ENCODE measurements around the gene GLIS1.

The GLIS1 gene

GRCh38 chr1:53735261-53735660 lies 3.7 kb downstream of the GLIS1 start:
- no peak for DNase-seq

GRCh38 chr1:53734650-53735211 lies 4.2 kb downstream of the GLIS1 start:
- no peak for DNase-seq

- DNase-seq = no peak
Observed at GRCh38 chr1:53733975-53734649, 4.9 kb downstream of the GLIS1 start.

GRCh38 chr1:53733447-53733931 lies 5.5 kb downstream of the GLIS1 start:
- DNase-seq = no peak

GRCh38 chr1:53732912-53733317 lies 6.0 kb downstream of the GLIS1 start:
- DNase-seq = no peak

GRCh38 chr1:53732409-53732808 lies 6.6 kb downstream of the GLIS1 start:
- no peak for DNase-seq

- no peak for DNase-seq
Observed at GRCh38 chr1:53731779-53732305, 7.1 kb downstream of the GLIS1 start.

- no peak for DNase-seq
Observed at GRCh38 chr1:53731043-53731600, 7.8 kb downstream of the GLIS1 start.

- no peak for DNase-seq
Observed at GRCh38 chr1:53730224-53730865, 8.6 kb downstream of the GLIS1 start.

GRCh38 chr1:53729456-53730223 lies 9.3 kb downstream of the GLIS1 start:
- DNase-seq = no peak

- DNase-seq = no peak
Observed at GRCh38 chr1:53728702-53729455, 10.1 kb downstream of the GLIS1 start.

GRCh38 chr1:53728196-53728595 lies 10.8 kb downstream of the GLIS1 start:
- DNase-seq = no peak

- DNase-seq = no peak
Observed at GRCh38 chr1:53727461-53728092, 11.4 kb downstream of the GLIS1 start.

GRCh38 chr1:53726009-53726600 lies 12.9 kb downstream of the GLIS1 start:
- no peak for DNase-seq

GRCh38 chr1:53725238-53725689 lies 13.7 kb downstream of the GLIS1 start:
- no peak for DNase-seq

- no peak for DNase-seq
Observed at GRCh38 chr1:53722025-53722424, 16.9 kb downstream of the GLIS1 start.

- no peak for DNase-seq
Observed at GRCh38 chr1:53721088-53721487, 17.9 kb downstream of the GLIS1 start.

GRCh38 chr1:53719469-53719868 lies 19.5 kb downstream of the GLIS1 start:
- DNase-seq = no peak

- DNase-seq = no peak
Observed at GRCh38 chr1:53718443-53718842, 20.5 kb downstream of the GLIS1 start.

- no peak for DNase-seq
Observed at GRCh38 chr1:53717025-53717804, 21.7 kb downstream of the GLIS1 start.
